Measurements from ENCODE around the gene ADCK2.

DNA sequence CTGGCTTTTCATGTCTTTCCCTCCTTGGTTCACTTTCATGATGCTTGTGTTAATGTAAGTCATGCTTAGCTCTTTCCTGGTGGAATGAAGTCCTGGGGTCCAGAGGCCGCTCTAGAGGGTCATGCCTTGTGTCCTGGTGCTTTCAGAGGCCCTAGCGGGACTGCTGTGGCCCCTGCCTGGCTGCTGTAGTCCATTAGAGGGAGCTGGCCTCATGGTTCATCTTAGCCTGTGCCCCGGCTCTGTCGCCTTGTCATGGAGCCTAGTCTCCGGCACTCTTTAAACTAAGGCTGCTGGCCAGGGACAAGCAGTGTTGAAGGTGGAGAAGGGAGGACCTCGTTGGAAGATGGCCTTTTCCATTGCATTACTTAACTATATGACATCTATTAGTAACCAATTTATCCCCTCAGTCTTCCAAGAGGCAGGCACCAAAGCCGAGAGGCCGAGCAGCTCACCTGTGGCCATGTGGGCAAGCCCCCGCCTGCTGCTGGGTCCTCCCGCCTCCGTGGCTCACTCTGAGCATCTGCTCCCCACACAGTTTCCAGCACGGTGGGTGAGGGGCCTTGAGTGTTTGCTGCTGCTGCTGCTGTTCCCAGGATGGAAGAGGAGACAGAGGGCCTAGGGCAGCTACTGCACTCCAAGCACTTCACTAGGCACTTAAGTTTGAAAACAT is 18.8 kb downstream of the ADCK2 start:
- no peak for TF ChIP-seq ZNF384 (IDR thresholded peaks at IDR 0.05)
- TF ChIP-seq L3MBTL2 (conservative IDR thresholded peaks at IDR 0.05), result no peak
- TF ChIP-seq HDGF (IDR thresholded peaks at IDR 0.05; ENCODE audit: borderline replicate concordance), result no peak
- TF ChIP-seq FOXK2 (IDR thresholded peaks at IDR 0.05), result no peak
- no peak for TF ChIP-seq CTBP1 (IDR thresholded peaks at IDR 0.05; ENCODE audit: borderline replicate concordance)
- no peak for TF ChIP-seq FOXM1 (IDR thresholded peaks at IDR 0.05; ENCODE audit: borderline replicate concordance)
- TF ChIP-seq SP1 (IDR thresholded peaks at IDR 0.05), result no peak
- no peak for TF ChIP-seq NFRKB (IDR thresholded peaks at IDR 0.05)
- TF ChIP-seq LEF1 (IDR thresholded peaks at IDR 0.05; ENCODE audit: borderline replicate concordance), result no peak

Data from HEK293T (cell line).